MV-4-11 (cell line): Measurements from ENCODE around the gene LCTL.
A peak's percentile ranks its signal among the peaks of the same experiment; 100 is the strongest.

Experiments
- DNase-seq: peaks from one replicate; lab custom pipeline; 2025; lab: John Stamatoyannopoulos, UW

Gene LCTL, protein sequence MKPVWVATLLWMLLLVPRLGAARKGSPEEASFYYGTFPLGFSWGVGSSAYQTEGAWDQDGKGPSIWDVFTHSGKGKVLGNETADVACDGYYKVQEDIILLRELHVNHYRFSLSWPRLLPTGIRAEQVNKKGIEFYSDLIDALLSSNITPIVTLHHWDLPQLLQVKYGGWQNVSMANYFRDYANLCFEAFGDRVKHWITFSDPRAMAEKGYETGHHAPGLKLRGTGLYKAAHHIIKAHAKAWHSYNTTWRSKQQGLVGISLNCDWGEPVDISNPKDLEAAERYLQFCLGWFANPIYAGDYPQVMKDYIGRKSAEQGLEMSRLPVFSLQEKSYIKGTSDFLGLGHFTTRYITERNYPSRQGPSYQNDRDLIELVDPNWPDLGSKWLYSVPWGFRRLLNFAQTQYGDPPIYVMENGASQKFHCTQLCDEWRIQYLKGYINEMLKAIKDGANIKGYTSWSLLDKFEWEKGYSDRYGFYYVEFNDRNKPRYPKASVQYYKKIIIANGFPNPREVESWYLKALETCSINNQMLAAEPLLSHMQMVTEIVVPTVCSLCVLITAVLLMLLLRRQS

DNA sequence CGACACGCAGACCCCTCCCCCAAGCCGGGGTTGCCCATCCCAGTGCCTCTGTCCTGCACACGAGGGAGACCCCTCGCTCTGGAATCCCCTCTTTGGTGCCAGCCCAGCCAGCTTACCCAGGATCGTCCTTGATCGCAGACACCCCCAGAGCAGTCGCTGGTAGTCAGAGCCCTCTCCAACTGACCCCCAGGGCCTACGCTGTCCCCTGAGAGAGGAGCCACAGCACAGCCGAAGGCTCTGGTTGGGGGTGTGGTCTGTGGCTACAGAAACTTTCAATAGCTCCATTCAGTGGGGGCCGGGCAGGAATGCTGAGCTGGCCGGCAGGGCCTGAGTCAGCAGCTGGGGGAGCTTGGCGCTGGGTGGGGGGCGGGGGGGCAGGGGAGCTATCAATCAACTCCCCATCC, at the start of gene LCTL:
Gene LCTL (minus strand): TSS at position 258 of the 404 bp plus-strand sequence. CDS start 633 bp downstream, outside the sequence.
- DNase-seq = no peak

DNA sequence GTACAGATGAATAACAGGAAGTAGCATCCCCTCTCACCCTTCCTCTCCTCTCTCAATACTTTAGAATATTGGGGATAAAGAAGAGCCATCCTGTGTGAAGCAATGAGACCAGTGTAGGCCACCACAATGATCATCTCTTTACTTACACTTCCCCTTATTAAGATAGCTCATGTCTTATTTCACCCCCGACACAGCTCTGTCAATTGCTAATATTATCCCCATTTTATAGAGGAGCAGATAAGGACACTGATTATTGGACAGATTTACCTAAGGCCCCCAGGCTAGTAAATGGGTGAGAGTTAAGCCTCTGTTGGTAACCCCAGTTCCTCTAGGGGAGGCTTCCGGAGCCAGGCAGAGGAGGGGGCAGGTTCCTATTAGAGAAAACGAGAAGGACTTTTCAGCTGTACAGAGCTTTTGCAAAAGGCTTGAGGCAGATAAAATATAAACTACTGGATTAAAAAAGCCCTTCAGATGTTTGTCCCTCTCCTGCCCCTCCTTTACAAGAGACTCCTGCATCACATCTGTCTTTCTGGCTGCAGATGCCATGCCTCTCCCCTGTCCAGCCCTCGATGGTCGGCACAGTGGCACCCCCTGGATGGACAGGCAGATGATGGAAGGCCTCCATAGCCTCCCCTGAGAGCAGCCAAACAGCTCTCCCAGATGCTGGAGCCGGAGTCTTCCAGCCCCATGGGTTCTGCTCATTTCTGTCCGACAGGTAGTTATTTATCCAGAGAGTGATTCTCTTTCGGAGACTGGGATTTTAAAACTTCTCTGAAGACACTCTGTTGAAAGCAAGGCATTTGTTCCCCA, 49.4 kb upstream of the LCTL start:
- peak; percentile 81 for DNase-seq

DNA sequence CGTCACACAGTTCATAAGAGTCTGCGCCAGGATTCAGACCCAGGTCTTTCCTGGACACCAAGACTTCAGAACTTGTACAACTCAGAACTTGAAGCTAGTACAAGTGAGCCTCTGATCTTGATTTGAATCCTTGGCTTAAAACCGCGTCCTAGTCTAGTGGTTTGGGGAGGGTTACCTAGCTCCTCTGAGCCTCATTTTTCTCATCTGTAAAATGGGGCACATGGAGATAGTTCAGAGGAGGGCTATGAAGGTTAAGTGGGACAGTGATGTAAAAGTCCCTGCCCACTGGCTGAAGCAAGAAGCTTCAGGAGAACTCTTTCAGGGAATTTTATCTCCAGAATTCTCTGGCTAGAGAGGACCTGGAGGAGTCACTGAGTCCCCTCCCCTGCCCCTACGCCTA, 48.7 kb upstream of the LCTL start:
- DNase-seq = no peak

DNA sequence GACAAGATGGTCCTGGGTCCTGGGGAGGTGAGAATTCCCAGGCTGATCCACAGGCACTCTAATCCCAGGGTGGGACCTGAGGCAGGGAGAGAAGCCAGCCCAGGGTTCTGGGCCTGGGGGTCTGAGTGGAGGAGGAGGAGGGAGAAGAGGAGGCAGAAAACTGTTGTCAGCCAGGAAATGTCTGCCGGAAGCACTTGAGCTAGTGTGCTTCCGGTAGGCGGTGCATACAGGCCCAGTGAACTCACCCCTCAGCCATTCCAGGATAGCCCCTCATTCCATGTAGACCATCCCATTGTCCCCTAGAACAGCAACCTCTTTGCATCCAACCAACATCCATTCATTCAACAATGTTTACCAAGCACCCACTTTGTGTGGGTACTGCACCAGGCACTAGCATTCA, 47.9 kb upstream of the LCTL start:
- no peak for DNase-seq

DNA sequence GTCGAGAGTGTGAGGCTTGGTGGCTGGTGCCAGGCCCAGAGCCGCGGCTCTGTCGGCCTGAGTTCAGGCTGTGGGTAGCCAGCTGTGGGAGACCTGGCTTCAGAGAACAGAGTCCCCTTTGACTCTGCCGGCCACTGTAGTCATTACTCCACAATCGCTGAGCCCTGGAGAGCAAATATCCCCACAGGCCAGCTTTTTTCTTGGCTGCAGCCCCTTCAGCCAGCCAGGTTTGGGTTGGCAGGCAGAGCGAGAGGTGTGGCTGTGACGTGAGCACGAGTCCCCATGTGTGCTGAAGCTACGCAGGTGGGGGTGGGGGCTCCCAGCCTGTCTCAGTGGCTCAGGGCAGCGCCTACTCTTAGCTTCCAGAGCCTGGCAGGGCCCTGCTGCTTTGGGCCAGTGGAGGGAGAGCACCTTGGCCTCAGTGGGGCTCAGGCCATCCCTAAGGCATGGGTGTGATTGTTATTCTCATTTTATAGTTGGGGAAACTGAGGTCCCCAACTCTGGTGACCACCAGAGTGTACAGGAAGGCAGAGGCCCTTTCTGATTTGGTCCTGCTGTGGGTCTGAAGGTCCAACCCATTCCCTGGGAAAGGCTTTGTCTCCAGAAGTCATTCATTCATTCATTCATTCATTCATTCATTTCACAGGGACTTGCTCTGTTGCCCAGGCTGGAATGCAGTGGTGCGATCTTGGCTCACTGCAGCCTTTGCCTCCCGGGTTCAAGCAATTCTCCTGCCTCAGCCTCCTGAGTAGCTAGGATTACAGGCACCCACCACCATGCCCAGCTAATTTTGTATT, 45.7 kb upstream of the LCTL start:
- DNase-seq = no peak

DNA sequence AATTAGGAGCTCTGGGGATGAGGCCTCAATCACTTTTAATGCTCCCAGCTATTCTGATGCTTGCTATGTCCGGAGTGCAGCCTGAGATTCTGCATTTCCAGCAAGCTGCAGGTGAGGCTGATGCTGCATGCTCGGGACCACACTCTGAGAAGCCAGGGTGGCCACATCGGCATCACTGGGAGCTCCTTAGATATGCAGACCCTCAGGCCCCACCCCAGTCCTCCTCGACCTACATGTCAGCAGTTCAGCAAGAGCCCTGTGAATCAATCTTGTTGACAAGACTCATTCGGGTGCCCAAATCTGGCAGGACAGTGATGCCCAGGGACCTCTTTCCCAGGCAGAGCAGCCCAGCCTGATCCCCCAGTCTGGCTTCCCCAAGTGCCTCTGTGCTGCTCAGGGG, 44.1 kb upstream of the LCTL start:
- DNase-seq = no peak

DNA sequence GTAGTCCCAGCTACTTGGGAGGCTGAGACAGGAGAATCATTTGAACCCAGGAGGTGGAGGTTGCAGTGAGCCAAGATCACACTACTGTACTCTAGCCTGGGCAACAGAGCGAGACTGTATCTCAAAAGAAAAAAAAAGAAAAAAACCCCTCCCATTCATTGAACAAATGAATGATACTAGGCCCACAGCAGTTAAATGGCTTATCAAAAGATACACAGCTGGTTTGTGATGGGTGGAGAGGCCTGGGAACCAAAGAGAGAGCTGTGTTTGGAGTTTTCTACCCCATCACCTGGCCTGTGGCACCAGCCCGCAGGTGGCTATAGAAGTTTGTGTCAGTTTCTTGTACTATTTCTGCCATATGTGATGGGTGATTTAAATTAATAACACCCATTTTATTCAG, 43.1 kb upstream of the LCTL start:
- no peak for DNase-seq

DNA sequence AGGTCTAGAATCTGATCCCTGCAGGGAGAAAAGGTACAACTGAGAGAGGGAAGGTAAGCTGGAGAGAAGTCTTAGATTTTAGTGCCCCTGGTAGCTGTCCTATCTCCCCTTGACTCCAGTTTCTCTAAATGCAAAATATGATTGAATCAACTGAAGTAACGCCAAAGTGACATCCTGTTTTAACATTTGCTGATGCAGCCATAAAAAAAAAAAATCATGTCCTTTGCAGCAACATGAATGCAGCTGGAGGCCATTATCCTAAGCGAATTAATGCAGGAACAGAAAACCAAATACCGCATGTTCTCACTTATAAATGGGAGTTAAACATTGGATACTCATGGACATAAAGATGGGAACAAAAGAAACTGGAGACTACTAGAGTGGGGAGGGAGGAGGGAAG, 42.4 kb upstream of the LCTL start:
- no peak for DNase-seq

DNA sequence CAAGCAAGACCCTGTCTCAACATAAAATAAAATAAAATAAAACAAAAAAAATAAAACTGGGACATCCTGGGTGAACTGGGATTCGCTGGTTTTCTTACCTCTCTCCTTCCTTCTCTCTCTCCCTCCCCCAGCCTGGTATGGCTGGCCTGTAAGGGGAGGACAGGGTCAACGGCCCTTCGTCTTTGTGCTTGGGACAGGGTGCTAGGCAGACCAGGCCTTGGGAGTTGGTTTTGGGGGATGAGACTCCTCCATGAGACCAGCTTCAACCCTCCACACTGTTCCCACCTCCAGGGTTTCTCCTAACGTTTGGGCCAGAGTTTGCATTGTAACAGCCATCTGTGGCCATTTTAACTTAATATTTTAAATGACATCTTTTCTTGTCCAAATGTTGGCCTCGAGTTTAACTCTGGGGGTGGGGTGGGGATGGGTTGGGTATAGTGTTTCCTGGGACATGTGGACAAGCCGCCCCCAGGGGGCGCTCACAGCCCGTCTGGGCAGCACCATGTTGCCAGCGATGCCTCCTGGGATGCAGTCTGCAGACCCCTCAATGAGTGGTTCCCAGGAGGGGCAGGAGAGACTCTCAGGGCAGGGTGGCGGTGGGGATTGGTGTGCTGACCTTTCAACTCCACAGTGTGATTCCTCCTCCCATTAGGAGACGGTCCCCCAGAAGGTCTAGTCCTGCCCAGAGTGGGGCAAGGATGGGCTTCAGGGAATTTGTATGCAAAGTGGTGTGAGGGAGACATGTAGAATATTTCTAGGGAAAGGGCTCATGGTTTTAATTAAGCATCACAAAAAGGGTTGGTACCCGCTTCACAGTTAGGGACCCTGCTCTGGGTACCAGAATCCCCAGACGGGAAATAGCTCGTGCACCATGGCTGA, 37.7 kb upstream of the LCTL start:
- DNase-seq = peak; percentile 47

DNA sequence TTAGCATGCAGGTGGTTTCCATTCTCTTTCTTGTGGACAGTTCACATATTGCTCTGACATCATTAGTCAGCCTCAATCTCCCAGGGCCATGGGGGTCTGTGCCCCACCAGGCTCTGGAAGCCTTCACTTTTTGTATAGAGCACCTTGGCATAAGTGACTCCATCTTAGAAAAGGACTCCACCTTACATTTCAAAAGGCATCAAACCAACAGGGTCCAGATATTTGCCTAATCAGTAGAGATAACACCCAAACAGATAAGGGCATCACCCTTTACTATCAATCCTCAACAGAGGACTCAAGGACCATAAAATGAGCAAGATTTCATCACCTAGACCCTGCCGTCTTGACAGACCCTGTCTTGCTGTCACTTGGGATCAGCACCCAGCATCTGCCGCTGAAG, 35.7 kb upstream of the LCTL start:
- DNase-seq = no peak

DNA sequence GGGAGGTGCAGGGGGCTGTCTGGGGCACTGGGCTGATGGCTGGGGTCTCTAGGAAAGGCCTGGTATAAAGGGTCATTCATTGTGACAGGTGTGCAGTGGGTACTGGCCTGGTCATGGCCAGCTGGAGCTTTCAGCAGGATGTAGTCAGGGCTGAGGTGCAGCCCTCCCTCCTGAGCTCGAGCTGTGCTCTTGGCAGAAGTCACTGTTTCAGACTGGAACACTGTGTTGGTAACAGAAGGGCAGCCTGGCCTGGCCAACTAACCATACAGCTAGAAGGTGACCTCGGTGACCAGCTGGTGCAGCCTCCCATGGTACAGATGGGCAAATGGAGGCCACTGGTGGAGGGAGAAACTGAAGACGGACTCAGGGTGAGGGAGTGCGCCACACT, 34.4 kb upstream of the LCTL start:
- DNase-seq = no peak

DNA sequence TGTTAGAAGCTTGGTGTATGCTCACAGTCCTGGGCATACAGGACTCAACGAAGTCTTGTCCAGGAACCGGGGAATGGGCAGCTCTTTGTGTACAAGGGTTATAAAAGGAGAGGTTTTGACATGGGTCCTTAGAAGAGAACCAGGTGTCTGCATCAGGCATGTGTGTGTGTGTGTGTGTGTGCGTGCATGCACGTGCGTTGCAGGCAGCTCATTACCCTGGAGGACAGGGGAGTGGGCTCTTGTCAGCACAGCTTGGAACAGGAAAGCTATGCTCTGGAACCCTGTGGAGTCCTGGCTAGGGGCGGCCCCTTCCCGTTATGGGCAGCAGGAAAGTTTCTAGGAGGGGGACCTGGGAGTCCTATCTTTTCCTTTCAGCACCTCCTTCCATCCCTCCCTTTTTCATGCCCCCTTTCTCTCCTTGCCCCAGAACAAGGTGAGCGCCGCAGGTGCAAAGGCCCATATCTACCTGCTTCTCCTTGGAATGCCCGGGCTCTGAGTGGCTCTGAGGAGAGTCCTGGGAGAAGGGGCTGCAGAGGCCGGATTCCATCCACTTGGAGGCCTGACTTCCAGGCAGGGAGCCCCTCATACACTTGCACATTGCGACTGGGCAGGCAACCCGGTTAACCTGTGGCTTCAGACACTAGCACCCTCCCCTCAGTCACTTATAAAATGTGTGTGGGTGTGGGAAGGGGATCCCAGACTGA, 33.9 kb upstream of the LCTL start:
- DNase-seq = no peak

DNA sequence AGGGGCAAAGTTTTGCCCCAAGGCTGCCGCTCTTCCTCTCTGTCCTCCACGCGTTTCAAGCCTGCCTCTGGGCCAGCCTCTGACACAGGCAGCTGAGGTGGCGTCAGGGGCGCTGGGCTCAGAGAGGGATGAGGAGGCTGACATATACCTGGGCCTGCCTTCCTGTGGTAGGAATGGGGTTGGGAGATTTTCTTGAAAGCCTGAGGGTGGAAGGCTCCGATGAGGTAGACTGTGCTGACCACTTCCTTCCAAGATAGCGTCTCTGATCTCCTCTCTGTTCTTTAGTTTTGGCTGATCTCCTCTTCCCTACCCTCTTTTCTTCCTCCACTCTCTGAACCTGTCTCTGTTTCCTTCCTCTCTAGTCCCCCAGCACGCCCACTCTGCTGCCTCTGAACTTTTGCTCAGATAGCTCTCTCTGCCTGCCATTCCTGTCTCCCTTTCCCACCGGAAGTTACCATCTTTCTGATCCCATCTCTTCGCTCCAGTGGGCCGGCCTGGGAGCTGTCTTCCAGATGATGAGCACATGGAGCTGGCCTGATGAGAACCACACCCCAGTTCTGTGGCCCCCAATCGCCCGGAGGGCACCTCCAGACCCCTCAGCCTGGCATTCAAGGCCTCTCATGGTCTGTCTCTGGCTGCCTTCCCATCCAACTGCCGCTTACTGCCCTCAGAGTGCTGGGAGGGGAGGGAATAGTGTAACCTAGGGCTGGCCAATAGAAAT, 32.5 kb upstream of the LCTL start:
- DNase-seq = no peak

DNA sequence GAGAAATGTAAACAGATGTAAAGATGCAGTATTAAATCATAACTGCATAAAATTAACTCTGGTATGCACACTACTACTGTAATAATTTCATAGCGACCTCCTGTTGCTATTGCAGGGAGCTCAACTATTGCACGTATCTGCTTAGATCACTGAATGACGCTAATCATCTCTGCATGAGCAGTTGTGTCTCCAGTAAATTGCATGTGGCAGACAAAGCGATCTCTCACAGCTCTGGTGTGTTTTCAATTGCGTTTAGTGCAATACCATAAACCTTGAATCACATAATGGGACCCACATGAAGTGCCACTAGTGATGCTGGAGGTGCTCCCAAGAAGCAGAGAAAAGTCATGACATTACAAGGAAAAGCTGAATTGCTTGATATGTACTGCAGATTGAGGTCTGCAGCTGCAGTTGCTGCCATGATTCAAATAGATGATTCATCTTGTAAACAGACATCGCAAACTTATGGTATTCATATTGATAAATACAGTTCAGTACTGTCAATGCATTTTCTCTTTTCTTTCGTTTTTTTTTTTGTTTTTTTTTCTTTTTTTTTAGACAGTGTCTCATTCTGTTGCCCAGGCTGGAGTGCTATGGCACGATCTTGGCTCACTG, 30.2 kb upstream of the LCTL start:
- no peak for DNase-seq

DNA sequence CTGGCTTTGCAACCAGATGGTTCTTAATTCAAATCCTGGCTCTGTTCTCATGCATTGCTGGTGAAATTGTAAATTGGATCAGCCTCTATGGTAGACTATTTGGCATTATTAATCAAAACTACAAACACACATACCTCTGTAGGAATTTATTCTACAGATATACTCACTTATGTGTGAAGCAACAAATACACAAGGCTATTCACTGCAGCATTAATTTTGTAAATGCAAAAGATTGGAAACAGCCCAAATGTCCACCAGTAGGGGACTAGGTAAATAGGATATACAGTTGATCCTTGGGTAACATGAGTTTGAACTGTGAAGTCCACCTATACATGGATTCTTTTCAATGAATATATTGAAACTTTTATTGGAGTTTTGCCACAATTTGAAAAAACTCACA, 29.5 kb upstream of the LCTL start:
- DNase-seq = no peak

DNA sequence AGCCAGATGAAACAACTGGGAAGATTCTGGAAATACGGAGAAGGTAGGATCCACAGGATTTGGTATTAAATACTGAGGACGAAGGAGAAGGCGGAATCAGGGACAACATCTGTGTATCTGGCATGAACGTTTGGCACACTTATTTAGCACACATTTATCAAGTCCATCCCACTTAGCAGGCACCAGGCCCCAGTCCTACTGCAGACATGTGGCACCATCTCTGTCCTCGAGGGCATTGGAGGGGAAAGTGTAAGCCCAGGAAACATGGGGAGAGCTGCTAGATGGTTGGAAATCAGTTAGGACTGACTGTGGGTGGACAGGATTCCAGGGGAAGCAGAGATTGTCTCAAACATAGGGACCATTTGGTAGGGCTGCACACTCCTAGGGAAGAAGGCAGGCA, 29.0 kb upstream of the LCTL start:
- DNase-seq = no peak

DNA sequence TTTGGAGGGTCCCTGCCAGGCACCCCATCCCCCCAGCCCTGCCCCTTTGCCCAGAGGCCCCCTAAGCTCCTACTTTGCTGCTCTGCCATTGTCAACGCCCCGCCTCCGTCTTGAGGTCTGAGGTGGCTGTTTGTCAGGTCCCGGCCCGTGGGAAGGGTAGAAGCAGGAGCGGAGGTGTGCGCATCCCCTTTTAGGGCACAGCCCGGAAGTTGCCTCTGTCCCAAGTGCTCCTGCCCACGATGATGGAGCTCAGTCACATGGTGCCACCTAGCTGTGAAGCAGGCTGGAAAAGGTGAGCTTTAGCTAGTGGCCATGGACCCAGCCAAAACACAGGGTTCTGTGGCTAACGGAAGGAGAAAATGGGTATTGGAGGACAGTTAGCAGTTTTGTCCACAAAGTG, 28.5 kb upstream of the LCTL start:
- DNase-seq = no peak

DNA sequence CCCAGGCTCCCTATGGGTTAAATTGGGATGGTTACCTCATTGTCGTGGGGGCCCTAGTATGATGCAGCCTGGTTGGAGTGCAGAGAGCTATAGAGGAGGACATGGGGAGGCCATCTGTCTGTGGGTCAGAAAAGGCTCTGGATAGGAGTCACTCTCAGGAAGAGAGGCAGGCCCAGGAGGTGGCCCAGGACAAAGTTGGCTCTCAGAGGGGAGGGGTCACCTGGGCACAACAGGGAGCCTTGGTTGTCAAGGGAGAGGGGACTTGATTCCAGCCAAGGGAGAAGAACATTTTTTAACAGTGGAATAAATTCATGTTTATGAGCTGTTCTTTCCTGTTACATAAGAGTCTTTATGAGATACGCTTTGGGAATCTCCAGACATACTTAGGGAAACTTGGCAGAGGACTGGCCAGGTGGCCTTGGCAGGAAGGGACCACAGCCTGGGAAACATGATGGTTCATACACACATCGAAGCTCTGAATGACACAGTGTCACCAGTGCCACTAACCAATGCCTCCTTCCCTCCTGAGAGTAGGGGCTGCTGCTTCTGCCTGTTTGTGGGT, 27.5 kb upstream of the LCTL start:
- DNase-seq = no peak
